HL-60 (cell line): ENCODE measurements around the gene ZPBP2.

ENCODE experiments used
- CTCF ChIP-seq: IDR thresholded peaks from one replicate; pipeline ENCODE4 v1.5.1; 2011; ENCODE audit warnings: low read length, control low read depth, inconsistent platforms; ENCODE audit not compliant: insufficient read depth
- GABPA ChIP-seq: IDR thresholded peaks from 2 replicates; pipeline ENCODE4 v1.6.1; 2012; ENCODE audit warnings: low read depth
- POLR2AphosphoS5 ChIP-seq: IDR thresholded peaks from 2 replicates; pipeline ENCODE4 v1.6.1; 2012; ENCODE audit warnings: low read depth

- TF ChIP-seq CTCF (no peak), GABPA (no peak), POLR2AphosphoS5 (no peak)
Measured at GRCh38 chr17:39915559-39915958, 47.6 kb downstream of the ZPBP2 start.
